ENCODE results near the gene L2HGDH. TPM values are rescaled to one million over a fixed set of nuclear protein-coding genes. Genes with fewer than 3 reads are reported as not detected.

Gene L2HGDH
- total RNA-seq, 1 experiment from 2014 or later, result 32.9 TPM

- Histone ChIP-seq H3K4me2 (ENCODE audit: low read depth, low read length, poor library complexity, severe bottlenecking) (no peak overlapping the region), H3K79me2 (ENCODE audit: low read length) (no peaks in the 10 kb centered on the region), H4K20me1 (ENCODE audit: insufficient read depth, low read depth, low read length) (no peaks in the 10 kb centered on the region), H3K36me3 (ENCODE audit: insufficient read depth, low read length) (no peaks in the 10 kb centered on the region), H3K9me2 (replicated peaks; ENCODE audit: insufficient read depth, low read length) (no peaks in the 10 kb centered on the region), H3K4me3 (ENCODE audit: low read length) (no peak overlapping the region), H3K9me3 (ENCODE audit: low read length) (no peaks in the 10 kb centered on the region), H3K9ac (ENCODE audit: low read length) (no peak overlapping the region), H3K27ac (ENCODE audit: low read length) (no peak overlapping the region), H3K4me1 (ENCODE audit: low read length) (peaks cover 19% of the 10 kb centered on the region), H2AFZ (ENCODE audit: low read length) (no peak overlapping the region), H3K27me3 (ENCODE audit: low read length) (no peaks in the 10 kb centered on the region)
- no peak for DNase-seq
Measured at GRCh38 chr14:50354527-50354926, 42.5 kb upstream of the L2HGDH start.

DNA sequence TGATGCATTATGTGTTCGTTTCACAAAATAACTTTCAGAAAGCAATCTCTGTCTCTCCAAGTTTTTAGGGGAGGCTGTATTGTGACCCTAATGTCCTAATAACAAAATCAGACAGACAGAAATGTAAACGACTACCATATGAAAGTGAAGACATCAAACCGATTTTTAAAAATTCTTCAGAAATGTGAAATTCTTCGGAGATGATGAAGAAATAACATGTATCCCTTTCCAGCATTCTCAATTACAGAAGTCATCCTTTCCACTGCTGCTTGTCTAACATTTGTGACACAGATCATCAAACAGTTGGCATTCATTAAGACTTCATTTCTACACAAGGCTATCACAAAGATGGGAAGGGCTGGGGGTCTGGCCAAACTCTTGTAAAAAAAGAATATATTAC lies 41.1 kb upstream of the L2HGDH start:
- DNase-seq, result no peak
- no peaks in the 10 kb centered on the region for H3K79me2 ChIP-seq (ENCODE audit: low read length)
- H4K20me1 ChIP-seq (ENCODE audit: insufficient read depth, low read depth, low read length), result no peaks in the 10 kb centered on the region
- H3K4me2 ChIP-seq (ENCODE audit: low read depth, low read length, poor library complexity, severe bottlenecking), result no peak overlapping the region
- no peaks in the 10 kb centered on the region for H3K9me2 ChIP-seq (replicated peaks; ENCODE audit: insufficient read depth, low read length)
- H3K36me3 ChIP-seq (ENCODE audit: insufficient read depth, low read length), result no peaks in the 10 kb centered on the region
- H3K9ac ChIP-seq (ENCODE audit: low read length), result no peak overlapping the region
- H3K4me3 ChIP-seq (ENCODE audit: low read length), result no peak overlapping the region
- no peak overlapping the region for H3K27ac ChIP-seq (ENCODE audit: low read length)
- H3K4me1 ChIP-seq (ENCODE audit: low read length), result peaks cover 19% of the 10 kb centered on the region
- H3K9me3 ChIP-seq (ENCODE audit: low read length), result no peaks in the 10 kb centered on the region
- no peak overlapping the region for H2AFZ ChIP-seq (ENCODE audit: low read length)
- H3K27me3 ChIP-seq (ENCODE audit: low read length), result no peaks in the 10 kb centered on the region

DNA sequence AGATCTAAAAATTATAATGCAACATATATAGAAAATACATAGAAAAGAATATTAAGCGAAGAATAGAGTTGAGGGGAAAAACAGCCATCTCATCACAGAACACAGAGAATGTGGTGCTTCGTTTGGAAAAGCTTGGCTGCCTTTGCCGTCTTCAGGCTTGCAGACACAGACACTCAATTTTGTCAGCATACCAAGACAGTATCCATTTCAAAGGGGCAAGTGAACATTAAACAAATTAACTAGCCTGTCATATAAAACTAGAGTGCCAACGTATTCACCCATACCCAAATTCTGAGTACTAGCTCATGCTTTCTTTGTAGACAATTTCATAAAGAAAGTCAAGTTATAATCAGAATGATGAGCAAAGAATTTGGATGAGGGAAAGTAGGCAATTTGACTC lies 40.6 kb upstream of the L2HGDH start:
- Histone ChIP-seq H3K27ac (ENCODE audit: low read length) (no peak overlapping the region), H3K79me2 (ENCODE audit: low read length) (no peaks in the 10 kb centered on the region), H2AFZ (ENCODE audit: low read length) (no peak overlapping the region), H3K9me2 (replicated peaks; ENCODE audit: insufficient read depth, low read length) (no peaks in the 10 kb centered on the region), H3K9me3 (ENCODE audit: low read length) (no peaks in the 10 kb centered on the region), H3K36me3 (ENCODE audit: insufficient read depth, low read length) (no peaks in the 10 kb centered on the region), H3K4me3 (ENCODE audit: low read length) (no peak overlapping the region), H3K4me1 (ENCODE audit: low read length) (peaks cover 19% of the 10 kb centered on the region), H3K27me3 (ENCODE audit: low read length) (no peaks in the 10 kb centered on the region), H3K9ac (ENCODE audit: low read length) (no peak overlapping the region), H3K4me2 (ENCODE audit: low read depth, low read length, poor library complexity, severe bottlenecking) (peak overlapping the region; percentile 25), H4K20me1 (ENCODE audit: insufficient read depth, low read depth, low read length) (no peaks in the 10 kb centered on the region)
- DNase-seq, result no peak

DNA sequence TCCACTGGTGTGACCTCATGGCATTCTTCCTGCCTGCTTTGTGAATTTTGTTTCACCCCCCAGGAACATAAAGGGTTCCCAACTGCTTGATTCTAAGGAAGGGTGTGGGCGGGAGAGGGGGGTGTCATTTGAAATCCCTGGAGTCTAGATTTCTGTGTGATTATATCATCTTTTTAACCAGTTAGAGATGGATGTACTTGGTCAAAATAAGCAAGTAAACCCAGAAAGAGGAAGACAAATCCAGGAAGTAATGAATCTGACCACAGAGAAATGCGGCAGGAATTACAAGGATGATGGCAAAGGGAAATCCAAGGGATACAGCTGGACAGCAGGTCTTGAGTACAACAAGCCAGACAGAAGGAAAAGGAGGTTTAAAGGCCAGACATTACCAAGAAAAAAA lies 38.9 kb upstream of the L2HGDH start:
- no peaks in the 10 kb centered on the region for H4K20me1 ChIP-seq (ENCODE audit: insufficient read depth, low read depth, low read length)
- no peak for DNase-seq
- H3K9ac ChIP-seq (ENCODE audit: low read length), result no peak overlapping the region

DNA sequence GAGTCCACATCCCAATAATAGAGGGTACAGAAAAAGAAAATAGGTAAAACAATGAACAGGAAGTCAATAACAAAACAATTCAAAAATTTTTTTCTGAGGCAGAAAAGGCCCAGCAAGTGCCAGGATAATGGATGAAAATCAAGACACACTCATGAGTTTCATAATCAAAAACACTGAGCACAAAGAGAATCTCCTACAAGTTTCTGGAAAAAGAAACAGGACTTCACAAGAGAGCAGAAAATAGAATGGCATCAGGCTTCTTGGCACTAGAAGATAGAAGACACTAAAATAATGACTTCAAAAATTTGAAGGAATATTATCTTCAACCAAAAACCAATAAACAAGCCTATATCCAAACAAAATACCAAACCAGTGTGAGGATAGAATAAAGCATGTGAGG lies 36.9 kb upstream of the L2HGDH start:
- no peak for DNase-seq

More for the DNA sequence above, 38.9 kb upstream of the L2HGDH start:
- Histone ChIP-seq H3K9me2 (replicated peaks; ENCODE audit: insufficient read depth, low read length) (no peaks in the 10 kb centered on the region), H3K9me3 (ENCODE audit: low read length) (no peaks in the 10 kb centered on the region), H3K4me3 (ENCODE audit: low read length) (no peak overlapping the region), H3K79me2 (ENCODE audit: low read length) (no peaks in the 10 kb centered on the region), H3K4me1 (ENCODE audit: low read length) (peaks cover 19% of the 10 kb centered on the region), H3K4me2 (ENCODE audit: low read depth, low read length, poor library complexity, severe bottlenecking) (no peak overlapping the region), H3K27ac (ENCODE audit: low read length) (no peak overlapping the region), H3K27me3 (ENCODE audit: low read length) (no peaks in the 10 kb centered on the region), H3K36me3 (ENCODE audit: insufficient read depth, low read length) (no peaks in the 10 kb centered on the region), H2AFZ (ENCODE audit: low read length) (no peak overlapping the region)

GRCh38 chr14:50347521-50347920 lies 35.5 kb upstream of the L2HGDH start:
- Histone ChIP-seq H3K9me3 (ENCODE audit: low read length) (no peaks in the 10 kb centered on the region), H3K9me2 (replicated peaks; ENCODE audit: insufficient read depth, low read length) (no peaks in the 10 kb centered on the region), H3K36me3 (ENCODE audit: insufficient read depth, low read length) (no peaks in the 10 kb centered on the region), H3K4me3 (ENCODE audit: low read length) (no peak overlapping the region), H3K27me3 (ENCODE audit: low read length) (no peaks in the 10 kb centered on the region), H3K4me1 (ENCODE audit: low read length) (peaks cover 34% of the 10 kb centered on the region), H3K79me2 (ENCODE audit: low read length) (no peaks in the 10 kb centered on the region), H4K20me1 (ENCODE audit: insufficient read depth, low read depth, low read length) (no peaks in the 10 kb centered on the region), H3K9ac (ENCODE audit: low read length) (no peak overlapping the region), H2AFZ (ENCODE audit: low read length) (no peak overlapping the region), H3K27ac (ENCODE audit: low read length) (no peak overlapping the region), H3K4me2 (ENCODE audit: low read depth, low read length, poor library complexity, severe bottlenecking) (no peak overlapping the region)
- DNase-seq, result no peak

More for the DNA sequence above, 36.9 kb upstream of the L2HGDH start:
- Histone ChIP-seq H3K4me2 (ENCODE audit: low read depth, low read length, poor library complexity, severe bottlenecking) (no peak overlapping the region), H2AFZ (ENCODE audit: low read length) (no peak overlapping the region), H3K27ac (ENCODE audit: low read length) (no peak overlapping the region), H3K9me2 (replicated peaks; ENCODE audit: insufficient read depth, low read length) (no peaks in the 10 kb centered on the region), H3K27me3 (ENCODE audit: low read length) (no peaks in the 10 kb centered on the region), H3K9me3 (ENCODE audit: low read length) (no peaks in the 10 kb centered on the region), H3K36me3 (ENCODE audit: insufficient read depth, low read length) (no peaks in the 10 kb centered on the region), H3K79me2 (ENCODE audit: low read length) (no peaks in the 10 kb centered on the region), H4K20me1 (ENCODE audit: insufficient read depth, low read depth, low read length) (no peaks in the 10 kb centered on the region), H3K4me1 (ENCODE audit: low read length) (peaks cover 23% of the 10 kb centered on the region), H3K4me3 (ENCODE audit: low read length) (no peak overlapping the region), H3K9ac (ENCODE audit: low read length) (no peak overlapping the region)

- Histone ChIP-seq H3K4me2 (ENCODE audit: low read depth, low read length, poor library complexity, severe bottlenecking) (no peak overlapping the region), H3K4me1 (ENCODE audit: low read length) (peaks cover 27% of the 10 kb centered on the region), H4K20me1 (ENCODE audit: insufficient read depth, low read depth, low read length) (no peaks in the 10 kb centered on the region), H3K27ac (ENCODE audit: low read length) (no peak overlapping the region), H3K27me3 (ENCODE audit: low read length) (no peaks in the 10 kb centered on the region), H2AFZ (ENCODE audit: low read length) (no peak overlapping the region), H3K79me2 (ENCODE audit: low read length) (no peaks in the 10 kb centered on the region), H3K36me3 (ENCODE audit: insufficient read depth, low read length) (no peaks in the 10 kb centered on the region), H3K9ac (ENCODE audit: low read length) (no peak overlapping the region), H3K9me3 (ENCODE audit: low read length) (no peaks in the 10 kb centered on the region), H3K4me3 (ENCODE audit: low read length) (no peak overlapping the region), H3K9me2 (replicated peaks; ENCODE audit: insufficient read depth, low read length) (no peaks in the 10 kb centered on the region)
- DNase-seq, result no peak
Measured at GRCh38 chr14:50345846-50346422, 33.9 kb upstream of the L2HGDH start.

GRCh38 chr14:50344876-50345563 lies 33.0 kb upstream of the L2HGDH start:
- Histone ChIP-seq H3K79me2 (ENCODE audit: low read length) (no peaks in the 10 kb centered on the region), H2AFZ (ENCODE audit: low read length) (no peak overlapping the region), H3K27me3 (ENCODE audit: low read length) (no peaks in the 10 kb centered on the region), H3K36me3 (ENCODE audit: insufficient read depth, low read length) (no peaks in the 10 kb centered on the region), H4K20me1 (ENCODE audit: insufficient read depth, low read depth, low read length) (no peaks in the 10 kb centered on the region), H3K4me3 (ENCODE audit: low read length) (no peak overlapping the region), H3K4me1 (ENCODE audit: low read length) (peaks cover 27% of the 10 kb centered on the region), H3K9me3 (ENCODE audit: low read length) (no peaks in the 10 kb centered on the region), H3K27ac (ENCODE audit: low read length) (no peak overlapping the region), H3K9ac (ENCODE audit: low read length) (no peak overlapping the region), H3K4me2 (ENCODE audit: low read depth, low read length, poor library complexity, severe bottlenecking) (no peak overlapping the region), H3K9me2 (replicated peaks; ENCODE audit: insufficient read depth, low read length) (no peaks in the 10 kb centered on the region)
- DNase-seq, result no peak

Data from Karpas-422 (cell line).